AG04450 (cell line): ENCODE measurements around the gene CREM. TPM values are rescaled to one million over a fixed set of nuclear protein-coding genes. Genes with fewer than 3 reads are reported as not detected.
"Not testable (repeated sequence)": the region's sequence is repeated elsewhere in the genome, so short reads cannot be mapped to it uniquely, and the experiment has no call there.

Source experiments
- CTCF ChIA-PET: fragments of 300-600, 350-600 bp; formaldehyde crosslinking; extraction: SDS; loops from one replicate; lab custom pipeline; 2022; ENCODE audit warnings: antibody characterized with exemption, inconsistent platforms; lab: Charles Lee
- POLR2A ChIA-PET: fragments of 350-600 bp; formaldehyde crosslinking; extraction: SDS; loops from one replicate; lab custom pipeline; 2021; ENCODE audit warnings: antibody characterized with exemption, inconsistent platforms; lab: Yijun Ruan, JAX
- DNase-seq: peaks from one replicate; pipeline ENCODE4 v3.0.0-alpha.2; 2011; ENCODE audit warnings: low read depth, low spot score
- H3K27ac ChIP-seq: one replicate; pipeline ENCODE4 v1.5.1; 2012; ENCODE audit warnings: low read depth, low read length, control low read depth
- H3K27me3 ChIP-seq: one replicate; pipeline ENCODE4 v1.6.0; 2012; ENCODE audit warnings: low read length; ENCODE audit not compliant: control insufficient read depth, insufficient read depth
- H3K4me3 ChIP-seq: 2 replicates; pipeline ENCODE4 v1.5.1; 2011; ENCODE audit warnings: mild to moderate bottlenecking, low read depth, low read length, control low read depth
- H3K9me3 ChIP-seq: 2 replicates; pipeline ENCODE4 v1.5.1; 2012; ENCODE audit warnings: low read length; ENCODE audit not compliant: control insufficient read depth, insufficient read depth
- polyA minus RNA-seq: library from RNA; depleted of rRNA, polyadenylated mRNA; stranded (reverse); fragments of >200 nt; gene quantifications from 2 replicates; pipeline ENCODE4 v1.2.3, GENCODE V29; 2011; rRNA and poly(A)+ RNA removed
- polyA plus RNA-seq: library from polyadenylated mRNA; depleted of rRNA; stranded (reverse); fragments of >200 nt; gene quantifications from 2 replicates; pipeline ENCODE4 v1.2.3, GENCODE V29; 2011; rRNA removed
- TF ChIP-seq, protein P1 (sequence below): IDR thresholded peaks from 2 replicates; pipeline ENCODE4 v1.5.1; 2011; ENCODE audit warnings: low read depth, low read length, control low read depth, inconsistent platforms

The CREM gene
- polyA plus RNA-seq (37.9 and 48.2 TPM in 2 replicates), polyA minus RNA-seq (16.1 and 16.6 TPM in 2 replicates)

DNA sequence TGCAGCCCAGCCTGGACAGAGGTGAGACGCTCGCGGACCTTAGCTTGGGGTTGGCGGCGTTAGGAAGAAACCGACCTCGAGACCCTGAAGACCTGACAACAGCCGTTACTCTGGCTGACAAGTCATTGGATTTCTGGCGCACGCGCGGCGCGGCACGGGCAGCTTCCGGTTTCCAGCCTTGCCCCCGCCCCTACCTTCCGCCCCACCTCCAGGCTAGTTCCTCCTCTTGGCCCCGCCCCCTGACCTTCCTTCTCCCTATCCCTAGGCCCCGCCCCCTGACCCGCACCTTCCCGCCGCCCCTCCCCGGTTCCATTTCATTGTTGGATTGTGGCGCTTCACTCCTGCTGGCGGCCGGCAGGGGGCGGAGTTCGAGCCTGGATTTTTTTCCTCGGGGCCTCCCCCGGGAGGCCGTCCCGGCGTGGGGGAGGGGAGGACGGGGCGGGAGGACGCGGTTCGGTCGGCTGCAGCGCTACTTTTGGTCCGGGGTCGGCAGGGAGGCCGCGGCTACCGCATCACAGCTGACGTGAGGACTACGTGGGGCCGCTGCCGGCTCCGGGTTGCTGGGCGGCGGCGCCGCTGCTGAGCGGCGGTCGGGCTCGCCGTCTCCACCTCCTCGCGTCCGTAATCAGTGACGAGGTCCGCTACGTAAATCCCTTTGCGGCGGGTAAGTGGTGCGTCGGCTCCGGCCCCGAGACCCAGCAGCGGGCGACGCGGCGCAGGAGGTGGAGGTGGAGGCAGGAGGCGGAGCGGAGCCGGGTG lies at the start of gene CREM:
CREM (plus strand) TSS at position 317 of the 759 bp plus-strand sequence. CDS start 10,990 bp downstream, outside the sequence.
- H3K27me3 ChIP-seq = no peaks in the 10 kb centered on the region
- TF ChIP-seq, protein P1, sequence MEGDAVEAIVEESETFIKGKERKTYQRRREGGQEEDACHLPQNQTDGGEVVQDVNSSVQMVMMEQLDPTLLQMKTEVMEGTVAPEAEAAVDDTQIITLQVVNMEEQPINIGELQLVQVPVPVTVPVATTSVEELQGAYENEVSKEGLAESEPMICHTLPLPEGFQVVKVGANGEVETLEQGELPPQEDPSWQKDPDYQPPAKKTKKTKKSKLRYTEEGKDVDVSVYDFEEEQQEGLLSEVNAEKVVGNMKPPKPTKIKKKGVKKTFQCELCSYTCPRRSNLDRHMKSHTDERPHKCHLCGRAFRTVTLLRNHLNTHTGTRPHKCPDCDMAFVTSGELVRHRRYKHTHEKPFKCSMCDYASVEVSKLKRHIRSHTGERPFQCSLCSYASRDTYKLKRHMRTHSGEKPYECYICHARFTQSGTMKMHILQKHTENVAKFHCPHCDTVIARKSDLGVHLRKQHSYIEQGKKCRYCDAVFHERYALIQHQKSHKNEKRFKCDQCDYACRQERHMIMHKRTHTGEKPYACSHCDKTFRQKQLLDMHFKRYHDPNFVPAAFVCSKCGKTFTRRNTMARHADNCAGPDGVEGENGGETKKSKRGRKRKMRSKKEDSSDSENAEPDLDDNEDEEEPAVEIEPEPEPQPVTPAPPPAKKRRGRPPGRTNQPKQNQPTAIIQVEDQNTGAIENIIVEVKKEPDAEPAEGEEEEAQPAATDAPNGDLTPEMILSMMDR = peak; percentile 72

DNA sequence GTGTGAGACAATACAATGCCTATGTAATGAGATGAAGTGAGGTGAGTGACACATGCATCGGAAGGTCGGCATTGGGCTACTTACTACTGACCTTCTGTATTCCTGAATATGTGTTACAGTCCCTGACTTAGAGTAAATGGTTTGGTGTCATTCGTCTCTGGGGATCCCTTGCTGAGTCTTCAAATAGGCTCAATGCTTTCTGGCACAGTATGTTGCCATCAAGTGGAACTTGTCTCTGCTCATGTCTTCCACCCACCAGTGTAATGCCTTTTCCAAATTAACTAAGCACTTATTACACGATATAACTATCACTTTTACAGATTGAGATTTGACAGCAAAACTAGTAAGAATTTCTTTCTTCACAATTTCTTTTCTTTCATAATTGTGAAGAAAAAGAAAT lies 47.4 kb upstream of the CREM start:
- no peak overlapping the region for H3K27ac ChIP-seq
- TF ChIP-seq, protein P1 = no peak
- no peaks in the 10 kb centered on the region for H3K27me3 ChIP-seq
- H3K9me3 ChIP-seq = peaks cover 7% of the 10 kb centered on the region
- no peak overlapping the region for H3K4me3 ChIP-seq
- no peak for DNase-seq
- ChIA-PET POLR2A (no interaction called here), CTCF (no interaction called here)

More for the DNA sequence above, at the start of gene CREM:
- peak within 1 kb of the TSS; percentile 99 for H3K27ac ChIP-seq
- H3K4me3 ChIP-seq = peak within 1 kb of the TSS; percentile 82
- H3K9me3 ChIP-seq = peaks cover 4% of the 10 kb centered on the region; the same call in 1 of the 2 replicates
- DNase-seq = peak; percentile 90
- POLR2A ChIA-PET = interaction anchor here (0.8 to 2.7 kb wide), 4 partner anchors 36 to 91 kb away, joined by 3 to 43 read pairs (median 3); partner anchors contain the start of gene CUL2
- CTCF ChIA-PET = interaction anchor here (0.5 to 5.7 kb wide), 35 partner anchors 10 to 903 kb away, joined by 3 to 68 read pairs (median 4); no protein-coding TSS in a partner anchor

DNA sequence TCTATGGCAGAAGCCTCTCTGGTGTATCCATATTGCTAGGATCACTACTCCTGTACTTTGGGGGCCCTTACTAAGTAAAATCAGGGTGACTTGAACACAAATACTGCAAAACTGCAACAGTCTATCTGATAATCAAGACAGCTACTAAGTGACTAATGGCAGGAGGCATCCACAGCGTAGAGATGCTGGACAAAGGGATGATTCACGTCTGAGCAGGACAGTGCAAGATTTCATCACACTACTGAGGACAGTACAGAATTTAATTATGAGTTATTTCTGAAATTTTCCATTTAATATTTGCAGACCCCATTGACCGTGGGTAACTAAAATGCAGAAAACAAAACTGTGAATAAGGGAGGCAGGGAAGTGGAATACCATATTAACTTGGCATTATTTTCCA lies 46.9 kb upstream of the CREM start:
- CTCF ChIA-PET = no interaction called here
- POLR2A ChIA-PET = no interaction called here
- TF ChIP-seq, protein P1 = no peak
- H3K4me3 ChIP-seq = no peak overlapping the region
- no peak for DNase-seq
- no peak overlapping the region for H3K27ac ChIP-seq
- no peaks in the 10 kb centered on the region for H3K27me3 ChIP-seq
- H3K9me3 ChIP-seq = peaks cover 7% of the 10 kb centered on the region

DNA sequence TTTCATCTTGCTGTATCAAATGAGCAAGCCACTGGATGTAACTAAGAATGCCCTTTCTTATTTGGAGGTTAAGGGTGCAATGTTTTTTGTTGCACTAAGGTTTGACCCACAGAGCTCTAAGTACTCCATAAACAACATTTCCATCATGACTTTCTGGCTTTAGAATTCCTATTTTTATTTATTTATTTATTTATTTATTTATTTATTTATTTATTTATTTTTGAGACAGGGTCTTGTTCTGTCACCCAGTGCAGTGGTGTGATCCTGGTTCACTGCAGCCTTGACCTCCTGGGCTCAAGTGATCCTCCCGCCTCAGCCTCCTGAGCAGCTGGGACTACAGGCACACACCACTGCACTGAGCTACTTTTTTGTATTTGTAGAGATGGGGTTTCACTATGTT lies 46.4 kb upstream of the CREM start:
- H3K27ac ChIP-seq, H3K9me3 ChIP-seq, CTCF ChIA-PET, H3K4me3 ChIP-seq, H3K27me3 ChIP-seq, DNase-seq: not testable (repeated sequence)
- POLR2A ChIA-PET = interaction anchor here (0.6 kb wide), 1 partner anchor 14 kb away, joined by 4 read pairs; no protein-coding TSS in a partner anchor

DNA sequence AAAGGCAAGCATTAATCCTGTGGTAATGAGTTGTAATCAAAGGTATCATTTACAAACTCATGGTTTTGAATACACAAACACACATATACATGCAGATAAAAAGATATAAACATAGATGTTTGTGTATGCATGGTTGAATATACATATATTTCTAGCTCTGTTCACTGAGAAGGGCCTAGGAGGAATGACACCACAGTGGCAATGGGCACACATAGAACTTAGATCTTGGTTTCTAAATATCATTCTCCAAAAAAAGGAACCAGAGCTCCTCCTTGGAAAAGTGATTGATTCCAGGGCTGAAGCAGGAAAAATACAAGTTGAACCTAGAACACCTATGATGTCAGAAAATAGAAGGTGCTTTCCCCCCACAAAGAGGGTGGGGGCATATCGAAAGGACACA lies 43.4 kb upstream of the CREM start:
- TF ChIP-seq, protein P1 = no peak
- CTCF ChIA-PET = interaction anchor here (0.6 kb wide), 1 partner anchor 133 kb away, joined by 3 read pairs; no protein-coding TSS in a partner anchor
- no peaks in the 10 kb centered on the region for H3K27me3 ChIP-seq
- no peak overlapping the region for H3K4me3 ChIP-seq
- POLR2A ChIA-PET = no interaction called here
- no peak for DNase-seq
- no peak overlapping the region for H3K27ac ChIP-seq
- peaks cover 7% of the 10 kb centered on the region for H3K9me3 ChIP-seq
